CD4-positive, alpha-beta T cell treated with Interleukin-6 for 4 hours (primary cell): ENCODE data around the gene IRX6.

ENCODE experiments used
- DNase-seq: peaks from one replicate; pipeline ENCODE4 v3.0.0-alpha.2; 2020; ENCODE audit warnings: mixed read lengths

IRX6 gene

DNA sequence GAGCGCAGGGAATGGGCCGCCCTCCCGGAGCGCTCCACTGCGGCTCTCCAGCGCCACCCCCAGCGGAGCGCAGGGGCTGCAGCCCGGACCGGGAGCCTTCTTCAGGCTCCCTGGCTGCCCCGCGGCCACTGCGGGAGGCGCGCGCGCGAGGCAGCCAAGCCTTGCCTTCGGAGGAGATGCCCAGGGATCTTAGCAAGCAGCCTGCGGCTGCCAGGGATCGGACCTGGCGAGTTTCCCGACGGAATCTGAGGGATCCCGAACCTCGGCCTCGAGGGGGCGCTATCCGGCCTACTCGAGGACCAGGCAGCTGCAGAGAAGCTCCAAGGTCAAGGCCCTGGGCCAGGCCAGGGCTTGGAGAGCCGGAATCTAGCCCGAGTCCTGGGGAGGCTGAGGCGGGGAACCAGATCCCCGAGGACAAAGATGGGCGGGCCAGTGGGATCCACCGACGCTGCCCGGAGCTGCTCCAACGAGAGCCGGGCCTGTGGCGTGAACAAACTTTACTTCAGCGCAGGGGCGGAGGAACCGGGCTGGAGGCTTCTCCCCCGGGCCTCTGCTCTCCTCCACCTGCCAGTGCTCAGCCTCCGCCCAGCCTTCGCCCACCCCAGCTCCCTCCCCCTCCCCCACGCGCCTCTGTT, at the start of gene IRX6:
Gene IRX6 (plus strand): TSS at position 567 of the 635 bp plus-strand sequence. CDS start 889 bp downstream, outside the sequence.
- no peak for DNase-seq

DNA sequence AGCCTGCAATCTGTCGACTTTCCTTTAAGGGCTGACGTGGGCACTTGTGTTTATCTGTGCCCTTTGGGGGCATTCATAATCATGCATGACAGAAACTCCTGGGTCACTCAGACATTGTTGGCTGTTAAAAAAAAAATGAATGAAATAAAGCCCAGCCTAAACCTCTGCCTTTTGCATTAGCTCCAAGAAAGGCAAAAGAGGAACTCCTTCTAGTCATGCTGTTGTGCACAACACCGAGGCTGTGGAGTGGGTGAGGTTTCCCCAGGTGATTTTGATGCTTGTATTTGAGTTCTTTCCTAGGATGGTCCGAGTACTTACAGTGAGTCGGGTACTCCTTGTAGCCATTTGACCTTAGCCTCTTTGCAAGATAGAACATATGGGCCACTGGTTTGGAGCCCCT, 49.6 kb upstream of the IRX6 start:
- no peak for DNase-seq

DNA sequence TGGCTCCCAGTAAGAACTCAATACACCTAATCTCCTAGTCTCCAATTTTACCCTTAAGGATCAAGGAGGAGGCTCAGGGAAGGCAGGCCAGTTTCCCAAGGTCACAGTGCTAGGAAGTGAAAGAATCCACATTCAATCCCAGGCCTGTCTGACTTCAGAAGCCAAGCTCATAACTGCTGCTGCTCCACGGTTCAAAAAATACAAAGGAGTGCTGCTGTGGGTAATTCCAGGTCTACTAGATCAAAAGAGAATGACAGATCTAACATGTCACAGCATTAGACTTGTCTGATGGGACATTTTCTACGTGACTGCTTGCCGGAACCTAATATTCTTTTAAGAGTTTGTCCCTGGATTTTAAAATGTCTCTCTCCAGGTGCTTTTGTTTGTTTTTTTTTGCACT, 48.8 kb upstream of the IRX6 start:
- no peak for DNase-seq

DNA sequence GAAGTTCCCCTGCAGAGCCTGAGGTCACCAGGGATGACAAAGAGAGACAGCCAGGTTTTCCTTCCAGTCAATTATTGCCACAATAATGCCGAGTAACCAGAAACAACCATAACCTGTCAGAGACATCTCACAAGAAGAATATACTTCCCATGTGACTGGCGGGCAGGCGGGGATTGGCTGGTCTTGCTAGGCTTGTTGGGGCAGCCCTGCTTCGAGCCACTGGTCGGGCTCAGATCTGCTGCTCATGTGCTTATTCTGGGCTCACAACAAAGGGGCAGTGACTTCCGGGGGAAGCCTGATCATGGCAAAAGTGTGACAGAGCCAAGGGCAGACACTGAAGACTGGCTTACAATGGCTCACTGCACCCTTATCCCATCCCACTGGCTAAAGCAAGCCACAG, 48.1 kb upstream of the IRX6 start:
- DNase-seq, result no peak

DNA sequence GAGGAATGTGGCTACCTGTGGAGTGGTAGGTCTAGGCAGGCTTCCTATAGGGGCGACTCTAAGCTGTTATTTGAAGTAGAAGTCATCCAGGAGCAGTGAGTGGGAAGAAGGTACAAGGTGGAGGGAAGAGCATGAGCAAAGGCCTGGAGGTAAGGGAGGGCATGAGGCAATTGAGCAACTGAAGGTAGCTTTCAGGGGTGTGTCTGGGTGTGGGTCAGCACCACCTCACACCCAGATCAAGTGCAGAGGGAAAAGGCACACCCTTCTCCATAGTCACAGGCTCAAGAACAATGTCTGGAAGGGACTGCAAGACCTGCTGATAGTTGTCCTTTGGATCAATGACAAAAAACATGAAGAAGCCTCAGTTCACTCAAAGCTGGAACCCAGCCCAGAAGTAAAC, 46.5 kb upstream of the IRX6 start:
- no peak for DNase-seq

DNA sequence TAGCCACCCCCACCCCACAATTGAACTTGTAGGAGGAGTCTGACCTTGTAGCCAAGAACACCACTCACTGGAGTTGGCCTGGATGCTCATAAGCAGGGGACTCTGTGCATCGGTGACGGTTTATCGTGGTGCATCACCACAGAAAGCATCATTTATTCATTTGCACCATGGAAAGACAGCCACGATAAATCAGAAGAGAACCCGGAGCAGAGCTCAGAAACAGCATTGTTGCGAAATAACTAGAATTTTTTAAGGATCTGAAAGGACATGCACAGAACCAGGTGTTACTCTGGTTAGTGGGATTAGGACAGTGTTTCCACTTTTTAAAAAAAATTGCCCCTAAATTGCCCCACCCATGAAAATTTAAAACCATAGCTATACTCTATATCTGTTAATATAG, 44.4 kb upstream of the IRX6 start:
- DNase-seq, result no peak

DNA sequence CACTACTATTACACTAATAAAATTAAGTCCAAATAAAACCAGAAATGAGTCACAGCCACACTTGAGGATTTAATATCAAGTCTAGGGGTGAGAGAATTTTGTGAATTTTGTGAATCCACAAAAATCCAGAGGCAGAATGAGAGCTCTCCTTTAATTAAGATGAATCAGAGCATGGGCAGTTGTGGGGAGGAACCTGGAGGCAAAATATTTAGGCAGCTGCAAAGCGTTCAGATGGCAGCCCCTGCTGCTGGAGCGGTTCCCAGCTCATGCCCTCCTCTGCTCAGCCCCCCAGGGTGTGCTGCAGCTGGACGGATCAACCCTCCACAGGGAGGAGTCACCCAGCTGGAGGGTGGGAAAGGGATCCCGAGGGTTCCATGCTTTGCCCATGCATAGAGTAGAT, 43.4 kb upstream of the IRX6 start:
- DNase-seq, result no peak

DNA sequence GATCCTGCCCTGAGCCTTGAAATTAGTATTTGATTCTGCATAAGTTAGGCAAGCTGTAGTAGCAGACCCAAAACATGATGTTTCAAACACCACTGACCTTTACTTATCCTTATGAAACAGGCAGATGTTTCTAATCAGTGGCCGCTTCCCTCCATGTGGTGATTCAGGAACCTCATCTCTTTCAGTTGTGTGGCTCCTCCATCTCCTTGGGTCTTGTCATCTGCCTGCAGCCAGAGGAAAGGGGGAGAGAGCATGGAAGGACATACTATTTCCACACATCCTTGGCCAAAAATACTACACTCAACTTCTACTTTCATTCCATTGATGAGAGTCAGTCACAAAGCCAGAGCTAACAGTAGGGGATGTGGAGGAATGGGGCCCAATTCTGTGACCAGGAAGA, 41.6 kb upstream of the IRX6 start:
- DNase-seq, result no peak

DNA sequence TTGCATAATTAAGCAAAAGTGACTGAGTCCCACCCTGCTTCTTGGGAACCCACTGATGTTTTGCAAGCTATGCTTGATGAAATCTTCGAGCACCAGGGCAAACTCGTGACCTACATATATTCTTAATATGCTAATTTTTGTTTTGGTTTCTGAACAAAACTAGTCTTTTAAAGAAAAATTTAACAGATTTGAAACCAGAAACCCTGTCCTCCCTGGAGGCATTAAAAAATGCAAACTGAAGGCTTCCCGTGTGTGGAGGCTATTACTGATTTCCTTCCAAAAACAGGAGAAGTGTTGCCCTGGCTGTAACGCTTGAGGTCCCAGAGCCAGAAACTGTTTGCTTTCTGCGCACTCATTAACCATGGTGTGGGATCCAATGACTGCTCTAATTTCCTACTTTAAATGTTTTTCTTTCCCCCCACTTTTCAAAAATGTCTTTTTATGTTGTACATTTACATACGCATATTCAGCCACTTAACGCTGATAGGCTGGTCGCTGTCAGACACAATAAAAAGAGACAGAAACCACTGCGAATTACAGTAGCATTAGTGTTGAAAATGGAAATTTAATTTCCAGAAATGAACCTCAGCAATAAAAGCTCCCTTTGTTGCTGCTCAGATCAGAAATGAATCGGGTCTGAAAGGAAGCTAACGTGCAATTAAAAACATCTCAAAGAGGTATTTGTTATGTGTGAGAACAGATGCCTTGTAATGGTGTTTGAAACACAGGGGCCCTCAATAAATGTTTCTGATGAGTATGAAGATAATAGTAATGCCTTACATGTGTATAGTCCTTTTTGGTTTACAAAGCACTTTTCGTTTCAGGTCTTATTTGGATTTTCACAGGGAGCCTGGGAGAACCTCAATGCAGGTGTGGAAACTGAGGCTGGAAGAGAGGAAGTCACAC, 39.9 kb upstream of the IRX6 start:
- no peak for DNase-seq

DNA sequence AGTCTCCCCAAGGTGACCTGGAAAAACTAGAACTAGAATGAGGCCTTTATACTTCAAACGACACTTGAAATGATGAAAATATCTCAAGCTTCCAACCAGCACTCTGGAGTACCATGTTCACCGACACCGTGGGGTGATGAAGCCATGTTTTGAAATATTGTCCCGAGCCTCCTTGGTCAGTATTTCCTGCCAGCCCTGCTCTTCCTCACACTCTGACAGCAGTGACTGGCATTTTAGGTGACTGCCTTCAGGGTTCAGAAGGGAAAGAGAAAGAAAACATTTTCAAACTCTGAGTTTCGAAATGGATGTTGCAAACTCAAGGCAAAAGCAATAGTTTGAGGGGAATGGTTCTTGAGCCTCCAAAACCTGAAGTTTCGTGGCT, 39.3 kb upstream of the IRX6 start:
- DNase-seq, result no peak

DNA sequence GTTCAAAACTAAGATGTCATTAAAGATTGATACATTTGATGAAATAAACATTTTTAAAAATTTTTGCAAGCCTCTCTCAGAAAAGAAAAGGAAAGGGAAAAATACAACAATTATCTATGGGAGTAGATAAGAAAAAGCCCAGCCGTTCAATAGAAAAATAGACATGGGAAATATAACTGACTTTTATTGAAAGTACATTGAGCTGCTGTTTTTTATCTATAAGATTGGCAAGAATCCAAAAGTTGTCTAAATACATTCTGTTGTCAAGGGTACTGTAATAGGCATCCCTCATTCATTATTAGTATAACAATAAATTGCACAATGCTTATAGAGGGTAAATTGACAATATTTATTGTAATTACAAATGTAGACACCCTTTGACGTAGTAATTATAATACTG, 38.4 kb upstream of the IRX6 start:
- DNase-seq, result no peak

DNA sequence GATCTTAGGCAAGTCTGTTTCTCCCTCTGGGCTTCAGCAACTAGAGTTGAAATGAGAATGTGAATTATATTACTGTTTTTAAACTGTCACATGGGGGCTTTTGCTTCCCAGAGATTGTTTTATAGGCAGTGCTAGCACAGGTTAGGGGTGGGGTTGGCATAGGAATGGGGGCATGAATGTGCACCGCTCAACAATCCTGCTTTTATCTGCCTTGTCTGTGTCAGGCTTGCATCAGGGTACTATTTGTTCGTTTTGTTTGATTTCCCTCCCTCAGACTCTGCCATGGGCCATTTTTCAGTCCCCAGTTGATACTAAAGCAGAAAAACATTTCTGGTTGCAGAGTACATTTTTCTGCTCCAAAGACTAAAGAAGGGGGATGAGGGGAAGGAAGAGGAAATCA, 34.6 kb upstream of the IRX6 start:
- no peak for DNase-seq

DNA sequence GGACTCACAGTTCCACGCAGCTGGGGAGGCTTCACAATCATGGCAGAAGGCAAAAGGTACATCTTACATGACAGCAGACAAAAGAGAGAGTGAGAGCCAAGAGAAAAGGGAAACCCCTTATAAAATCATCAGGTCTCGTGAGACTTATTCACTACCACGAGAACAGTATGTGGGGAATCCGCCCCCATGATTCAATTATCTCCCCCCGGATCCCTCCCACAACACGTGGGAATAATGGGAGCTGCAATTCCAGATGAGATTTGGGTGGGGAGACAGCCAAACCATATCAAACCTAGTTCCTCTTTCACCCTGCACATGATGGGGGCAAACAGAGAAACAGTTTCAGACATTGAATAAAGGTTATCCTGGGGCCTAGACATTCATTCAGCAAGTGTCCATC, 32.2 kb upstream of the IRX6 start:
- no peak for DNase-seq

DNA sequence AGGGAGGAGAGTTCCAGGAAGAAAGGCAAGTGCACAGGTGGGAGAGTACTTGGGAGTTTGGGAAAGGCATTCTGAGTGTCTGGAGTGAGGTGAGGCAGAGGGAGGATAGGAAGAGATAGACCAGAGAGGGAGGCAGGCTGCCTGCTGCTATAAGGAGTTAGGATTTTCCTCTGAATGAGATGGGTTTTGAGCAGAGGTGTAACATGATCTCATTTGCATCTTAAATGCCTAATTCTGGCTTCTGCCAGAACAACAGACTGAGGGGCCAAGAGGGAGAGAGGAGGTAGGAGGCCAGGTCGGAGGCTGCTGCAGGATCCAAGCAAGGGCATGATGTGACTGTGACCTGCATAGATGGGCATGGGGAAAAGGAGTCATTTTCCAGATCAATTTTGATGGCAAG, 31.5 kb upstream of the IRX6 start:
- DNase-seq, result no peak

DNA sequence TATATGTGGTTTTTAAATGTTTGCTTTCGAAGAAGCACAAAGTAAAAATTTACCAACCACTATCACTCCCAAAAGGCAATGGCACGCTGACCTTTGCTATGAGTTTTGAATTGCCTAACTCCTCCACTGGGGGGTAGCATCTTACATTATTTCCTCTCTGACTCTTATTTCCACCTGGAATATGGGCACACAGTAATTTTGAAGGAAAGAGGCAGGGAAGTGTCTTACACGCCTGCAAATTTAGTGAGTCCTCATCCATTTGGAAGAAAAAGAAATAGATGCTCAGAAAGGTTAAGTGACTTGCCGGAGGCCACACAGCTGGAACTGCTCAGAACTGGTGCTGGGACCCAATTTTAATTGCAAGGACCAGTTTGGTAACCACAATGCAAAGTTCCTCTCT, 29.9 kb upstream of the IRX6 start:
- DNase-seq, result no peak

DNA sequence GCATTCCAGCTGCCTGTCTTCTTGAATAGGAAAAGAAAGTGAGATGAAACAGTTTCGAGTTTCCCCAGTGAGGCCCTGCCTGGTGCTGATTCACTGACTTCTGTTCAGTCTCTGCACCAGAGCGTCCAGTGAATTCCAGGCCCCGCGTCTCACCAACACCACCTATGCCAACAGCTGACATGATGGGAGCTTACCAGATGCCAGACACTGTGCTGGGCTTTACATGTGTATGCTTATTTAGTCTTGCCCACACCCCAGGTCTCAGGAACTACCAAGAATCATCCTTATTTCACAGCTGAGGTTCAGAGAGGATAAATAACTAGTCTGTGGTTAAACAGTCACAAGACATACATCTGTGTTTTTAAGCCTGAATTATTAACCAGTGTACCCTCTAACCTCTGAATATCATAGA, 29.1 kb upstream of the IRX6 start:
- DNase-seq, result no peak

DNA sequence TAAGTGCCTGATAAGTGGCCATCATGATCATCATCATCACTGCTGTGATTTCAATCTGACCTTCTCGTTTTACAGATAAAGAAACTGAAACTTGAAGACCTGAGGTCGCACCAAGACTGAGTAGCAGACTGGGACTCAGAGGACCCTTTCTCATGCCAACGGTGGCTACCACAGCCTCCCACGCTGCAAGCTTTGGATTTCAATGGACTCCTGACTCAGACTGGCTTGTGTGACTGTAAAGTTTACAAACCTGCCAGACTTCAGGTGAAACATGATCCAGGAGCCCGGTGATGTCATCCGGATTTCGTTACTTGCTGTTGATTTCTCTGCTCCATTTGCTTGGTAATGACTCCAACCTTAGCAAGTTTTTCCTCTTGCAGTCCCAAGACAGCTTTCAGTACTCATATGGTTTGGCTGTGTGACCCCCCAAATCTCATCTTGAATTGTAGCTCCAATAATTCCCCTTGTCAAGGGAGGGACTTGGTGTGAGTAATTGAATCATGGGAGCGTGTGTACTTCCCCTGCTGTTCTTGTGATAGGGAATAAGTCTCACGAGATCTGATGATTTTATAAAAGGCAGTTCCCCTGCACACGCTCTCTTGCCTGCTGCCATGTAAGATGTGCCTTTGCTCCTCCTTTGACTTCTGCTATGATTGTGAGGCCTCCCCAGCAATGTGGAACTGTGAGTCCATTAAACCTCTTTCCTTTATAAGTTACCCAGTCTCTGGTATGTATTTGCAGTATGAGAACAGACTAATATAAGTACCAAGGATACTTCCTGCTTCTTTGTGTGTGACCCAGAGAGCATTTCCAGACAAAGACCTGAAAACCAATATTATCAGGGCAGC, 26.7 kb upstream of the IRX6 start:
- no peak for DNase-seq

DNA sequence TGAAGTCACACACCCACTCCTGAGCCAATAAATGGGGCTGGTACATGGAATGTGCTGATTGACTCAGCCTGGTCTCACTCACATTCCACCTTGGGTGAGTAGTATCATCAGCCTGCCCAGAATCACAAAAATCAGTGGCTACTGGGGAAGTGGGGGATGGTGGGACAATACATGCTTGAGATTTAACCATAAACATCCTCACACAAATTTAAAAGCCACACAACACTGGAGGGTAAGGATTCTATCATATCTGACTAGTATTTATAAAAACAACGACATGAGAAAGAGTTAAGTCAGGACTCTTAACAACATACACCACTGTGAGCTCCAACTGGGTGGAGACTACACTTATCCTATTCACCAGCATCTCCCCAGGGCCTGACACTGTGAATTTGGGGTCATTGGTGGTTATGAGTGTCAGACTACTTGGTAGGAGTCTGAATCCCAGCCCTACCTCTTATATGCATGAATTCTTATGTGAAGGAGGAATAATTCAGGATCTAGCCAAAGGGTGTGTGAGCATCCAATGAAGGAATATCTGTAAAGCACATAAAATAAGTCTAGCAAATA, 26.0 kb upstream of the IRX6 start:
- no peak for DNase-seq

DNA sequence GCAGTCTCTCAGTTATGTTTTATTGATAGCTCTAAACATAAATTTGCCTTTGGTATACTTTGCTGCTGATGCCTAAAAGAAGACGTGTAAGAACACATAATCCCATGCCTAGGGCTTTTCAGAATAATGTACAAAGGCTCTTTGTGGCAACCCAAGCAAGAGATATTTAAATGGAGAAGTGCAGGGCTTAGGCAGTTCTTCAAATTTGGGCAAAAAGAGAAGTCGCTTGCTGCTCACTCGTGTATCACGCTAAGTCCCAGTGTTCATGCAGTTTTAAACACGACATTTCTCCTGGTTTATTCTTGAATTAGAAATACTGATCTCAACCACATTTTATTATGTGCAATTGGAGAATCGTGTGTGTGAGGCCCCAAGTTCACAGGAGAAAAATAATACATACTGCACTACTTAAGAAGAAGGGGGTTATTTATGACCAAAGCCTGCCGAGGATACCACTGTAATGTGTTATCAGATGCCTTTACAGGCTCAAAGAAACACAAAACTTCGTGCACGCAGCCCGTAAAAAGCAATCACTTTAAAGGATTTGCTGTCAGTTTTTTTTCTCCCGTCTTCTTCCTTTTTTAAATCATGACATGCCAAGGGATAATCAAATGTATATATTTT, 22.5 kb upstream of the IRX6 start:
- no peak for DNase-seq

DNA sequence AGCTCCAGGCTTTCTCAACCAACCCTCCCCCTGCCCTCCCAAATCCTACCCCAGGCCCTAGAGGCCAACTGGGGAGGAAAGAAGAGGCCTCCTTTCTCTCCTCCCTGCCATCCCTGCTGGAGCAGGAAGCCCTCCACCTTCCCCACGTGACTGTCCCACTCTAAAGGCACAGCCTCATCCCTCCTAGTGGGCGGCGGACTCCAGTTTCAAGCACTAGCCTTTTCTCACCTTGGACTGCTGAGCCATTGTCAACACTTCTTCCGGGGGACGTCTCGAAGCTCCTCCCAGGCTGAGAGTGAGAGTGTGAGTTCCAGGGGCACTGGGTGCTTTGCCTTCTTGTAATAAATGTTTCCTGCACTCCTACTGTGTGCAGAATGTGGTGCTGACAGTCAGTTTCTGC, 21.4 kb upstream of the IRX6 start:
- no peak for DNase-seq

DNA sequence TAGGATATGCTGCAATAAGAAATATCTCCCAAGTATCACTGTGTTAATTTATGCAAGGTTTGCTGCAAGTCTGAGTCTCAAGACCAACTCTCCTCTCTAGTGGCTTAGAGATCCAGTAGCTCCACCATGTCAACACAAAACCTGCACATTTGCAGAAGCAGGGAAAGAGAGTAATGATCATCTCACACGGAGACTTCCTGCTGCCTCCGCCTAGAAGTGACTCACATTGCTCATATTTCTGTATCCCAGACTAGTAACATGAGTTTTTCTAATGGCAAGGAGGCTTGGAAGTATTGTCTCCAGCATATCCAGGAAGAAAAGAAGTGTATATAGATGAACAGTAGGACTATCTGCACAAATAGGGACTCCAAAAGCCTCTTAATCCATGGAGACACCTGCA, 15.0 kb upstream of the IRX6 start:
- no peak for DNase-seq

DNA sequence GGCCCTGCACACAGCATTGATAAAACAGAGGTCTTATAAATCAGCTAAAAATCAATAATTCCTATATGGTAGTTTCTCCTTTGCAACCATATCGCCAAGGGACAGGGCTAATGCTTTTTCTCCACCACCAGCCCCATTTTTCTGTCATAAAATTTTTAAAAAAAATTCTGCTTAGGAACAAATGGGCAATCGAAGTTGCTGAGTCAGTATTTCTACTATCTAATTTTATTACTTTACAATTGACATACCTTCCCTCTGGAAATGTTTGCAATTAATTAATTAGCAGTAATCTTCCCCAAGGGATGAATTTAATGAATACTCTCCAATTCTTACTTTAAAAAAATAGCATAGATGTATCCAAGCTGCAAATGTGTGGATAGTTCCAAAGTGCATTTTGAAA, 1.7 kb upstream of the IRX6 start:
- no peak for DNase-seq
